Activated naive CD4-positive, alpha-beta T cell treated with anti-CD3 and anti-CD28 coated beads, Interleukin-2, amount 10 ng/mL, durations not matched to agents 5 hours and 36 hours (primary cell): ENCODE results near the gene MSRB2. TPM values are rescaled to one million over a fixed set of nuclear protein-coding genes. Genes with fewer than 3 reads are reported as not detected.

ENCODE experiments used
- total RNA-seq, 2 experiments: library from RNA; stranded (reverse); gene quantifications; one replicate each; pipeline ENCODE4 v1.2.3, GENCODE V29; 2021

The MSRB2 gene
- 10 to 100 TPM in 1 of 2 experiments, 1 to 10 TPM in 1; 9.0 to 10.5 TPM for total RNA-seq

GRCh38 chr10:23095404-23095965 is at the start of gene MSRB2:
TSS of gene MSRB2 (plus strand) at chr10:23095579. CDS start at chr10:23095609, 30 bp downstream.

Other genes starting within 250 kb of the MSRB2 start
- gene ARMC3, start 167.5 kb upstream of the MSRB2 start, total RNA-seq, result not detected
- gene PTF1A, start 96.7 kb downstream of the MSRB2 start, total RNA-seq, result not detected
- under 1 TPM; 0.17 to 0.18 TPM for gene C10orf67, start 249.2 kb downstream of the MSRB2 start, total RNA-seq